GM10847 (cell line): ENCODE results near the gene DCP1B.

ENCODE experiments used
- POLR2A ChIP-seq: IDR thresholded peaks from 2 replicates; pipeline ENCODE4 v1.6.1; 2011; ENCODE audit not compliant: insufficient read length; ENCODE audit errors: extremely low read depth

DCP1B gene

DNA sequence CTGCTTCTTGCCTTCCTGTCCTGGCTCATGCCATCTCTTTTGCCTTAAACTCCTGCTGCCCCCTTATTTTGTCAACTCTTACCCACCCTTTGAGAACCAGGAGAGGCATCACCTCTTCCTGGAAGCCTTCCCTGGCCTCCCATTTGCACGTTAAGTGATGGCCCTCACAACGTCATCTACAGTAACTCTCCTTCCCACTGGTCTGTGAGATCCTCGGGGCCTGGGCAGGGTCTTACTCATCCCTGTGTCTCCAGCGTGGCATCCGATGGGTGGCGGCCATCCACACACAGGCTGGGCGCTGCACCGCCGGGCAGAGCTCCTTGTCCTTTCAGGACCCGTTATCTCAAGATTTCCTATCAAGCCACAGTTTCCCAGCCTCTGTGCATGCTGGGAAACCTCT, 69.0 kb downstream of the DCP1B start:
- no peak for TF ChIP-seq POLR2A

- TF ChIP-seq POLR2A, result no peak
These were observed 69.4 kb downstream of the DCP1B start for GRCh38 chr12:1934831-1935230.

GRCh38 chr12:1934068-1934467, 70.2 kb downstream of the DCP1B start:
- no peak for TF ChIP-seq POLR2A

- TF ChIP-seq POLR2A, result no peak
These were observed 70.8 kb downstream of the DCP1B start for GRCh38 chr12:1933342-1934051.

DNA sequence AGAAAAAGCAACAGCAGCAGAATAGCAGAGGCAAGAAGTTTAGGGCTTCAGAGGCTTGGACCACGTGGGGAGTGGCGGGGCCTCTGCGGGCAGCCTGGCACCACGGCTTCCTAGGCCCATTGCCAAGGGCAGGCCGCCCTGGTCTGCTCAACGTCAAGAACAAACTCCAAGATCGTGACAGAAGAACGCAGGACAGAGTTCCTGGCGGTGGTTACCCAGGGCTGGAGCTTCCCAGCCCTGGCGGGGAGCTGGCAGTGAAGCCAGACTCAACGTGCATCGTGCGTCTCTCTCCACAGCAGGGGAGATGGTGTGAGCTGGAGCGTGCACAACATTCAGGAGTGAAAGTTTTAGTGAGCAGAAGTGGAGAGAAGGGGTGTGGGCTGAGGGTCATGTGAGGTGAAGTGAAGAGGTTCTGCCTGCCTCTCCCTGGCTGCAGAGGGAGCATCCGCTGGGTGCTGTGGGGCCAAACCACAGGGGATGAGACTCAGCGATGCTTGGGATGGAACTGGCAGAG, 71.9 kb downstream of the DCP1B start:
- TF ChIP-seq POLR2A, result no peak

DNA sequence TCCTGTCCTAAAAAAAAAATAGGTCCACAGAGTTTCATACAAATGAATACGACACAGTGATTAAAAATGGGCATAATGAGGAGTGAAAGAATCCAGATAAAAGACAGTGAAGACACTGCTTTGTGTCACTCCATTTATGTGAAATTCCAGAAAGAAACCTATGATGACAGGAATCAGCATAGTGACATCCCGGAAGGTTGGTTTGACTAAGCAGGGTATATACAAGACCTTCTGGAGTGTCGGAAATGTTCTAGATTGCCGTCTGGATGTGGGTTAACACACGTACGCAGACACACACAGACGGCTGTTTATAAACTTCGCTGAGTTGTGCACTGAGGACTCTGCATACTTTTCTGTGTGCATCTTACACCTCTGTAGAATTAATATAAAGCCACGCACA, 72.6 kb downstream of the DCP1B start:
- no peak for TF ChIP-seq POLR2A

DNA sequence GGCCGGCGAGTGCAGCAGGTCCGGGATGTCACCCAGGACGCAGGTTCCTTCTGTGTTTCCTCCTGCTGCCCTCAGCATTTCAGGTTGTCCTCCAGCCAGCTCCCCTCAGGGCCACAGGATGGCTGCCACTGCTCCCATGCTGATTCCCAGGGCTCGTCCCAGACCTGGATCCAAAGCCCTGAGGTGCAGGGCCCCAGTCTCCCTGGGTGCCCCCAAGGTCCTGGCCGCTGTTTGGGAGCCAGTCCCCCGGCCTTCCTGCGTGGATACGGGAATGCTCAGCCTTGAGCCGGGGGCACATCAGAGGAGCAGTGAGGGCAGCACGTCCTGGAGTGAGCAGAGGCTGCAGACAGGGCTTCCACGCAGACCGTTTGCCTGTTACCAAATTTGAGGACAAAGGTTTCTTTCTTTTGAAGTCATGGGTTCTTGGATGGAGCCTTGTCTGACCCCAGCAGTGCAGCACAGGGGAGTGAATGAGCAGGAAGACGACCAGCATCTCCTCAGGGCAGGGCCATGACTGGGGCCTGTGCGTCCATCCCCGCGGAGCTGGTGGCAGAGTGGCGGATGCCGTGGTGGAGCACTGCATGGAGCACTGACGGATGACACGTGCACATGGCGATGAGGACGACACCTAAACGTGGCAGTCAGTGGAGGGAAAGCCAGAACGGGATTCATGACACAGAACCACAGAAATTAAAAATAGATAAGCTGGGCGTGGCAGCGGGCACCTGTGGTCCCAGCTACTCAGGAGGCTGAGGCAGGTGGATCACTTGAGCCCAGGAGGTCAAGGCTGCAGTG, 73.3 kb downstream of the DCP1B start:
- TF ChIP-seq POLR2A, result no peak

DNA sequence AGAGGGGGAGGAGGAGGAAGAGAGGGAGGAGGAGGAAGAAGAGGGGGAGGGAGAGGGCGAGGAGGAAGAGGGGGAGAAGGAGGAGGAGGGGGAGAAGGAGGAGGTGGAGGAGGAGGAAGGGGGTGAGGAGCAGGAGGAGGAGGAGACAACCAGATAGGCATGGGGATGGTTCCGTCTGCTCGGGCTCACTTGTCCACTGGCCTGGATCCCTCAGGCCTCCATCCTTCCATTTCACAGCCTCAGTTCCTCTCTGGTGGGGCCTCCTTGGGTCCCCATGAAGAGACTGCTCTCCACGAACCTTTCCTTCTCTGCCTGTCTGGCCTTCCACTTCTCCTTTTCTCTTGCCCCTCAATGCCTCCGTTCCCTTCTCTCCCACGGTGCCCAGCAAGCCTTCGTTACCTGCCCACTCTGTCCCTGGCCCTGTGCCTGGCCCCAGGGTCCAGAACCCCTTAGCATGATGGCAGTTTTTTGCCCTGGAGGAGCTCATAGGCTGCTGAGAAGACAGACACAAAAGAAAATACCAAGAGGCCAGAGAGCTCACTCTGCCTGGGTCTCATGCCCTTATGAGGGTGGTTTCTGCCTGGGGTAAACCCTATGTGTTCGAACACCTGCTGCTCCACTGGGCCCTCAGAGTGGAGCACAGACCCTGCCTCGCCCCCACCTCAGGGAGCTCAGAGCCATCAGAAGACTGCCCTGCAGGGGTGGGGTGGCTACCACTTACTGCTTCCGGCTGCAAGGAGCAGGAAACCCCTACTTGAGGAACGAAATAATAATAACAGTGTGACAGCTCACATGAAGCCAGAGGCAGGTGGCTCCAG, 74.1 kb downstream of the DCP1B start:
- TF ChIP-seq POLR2A, result no peak

- no peak for TF ChIP-seq POLR2A
These were observed 74.8 kb downstream of the DCP1B start for GRCh38 chr12:1929241-1929984.

DNA sequence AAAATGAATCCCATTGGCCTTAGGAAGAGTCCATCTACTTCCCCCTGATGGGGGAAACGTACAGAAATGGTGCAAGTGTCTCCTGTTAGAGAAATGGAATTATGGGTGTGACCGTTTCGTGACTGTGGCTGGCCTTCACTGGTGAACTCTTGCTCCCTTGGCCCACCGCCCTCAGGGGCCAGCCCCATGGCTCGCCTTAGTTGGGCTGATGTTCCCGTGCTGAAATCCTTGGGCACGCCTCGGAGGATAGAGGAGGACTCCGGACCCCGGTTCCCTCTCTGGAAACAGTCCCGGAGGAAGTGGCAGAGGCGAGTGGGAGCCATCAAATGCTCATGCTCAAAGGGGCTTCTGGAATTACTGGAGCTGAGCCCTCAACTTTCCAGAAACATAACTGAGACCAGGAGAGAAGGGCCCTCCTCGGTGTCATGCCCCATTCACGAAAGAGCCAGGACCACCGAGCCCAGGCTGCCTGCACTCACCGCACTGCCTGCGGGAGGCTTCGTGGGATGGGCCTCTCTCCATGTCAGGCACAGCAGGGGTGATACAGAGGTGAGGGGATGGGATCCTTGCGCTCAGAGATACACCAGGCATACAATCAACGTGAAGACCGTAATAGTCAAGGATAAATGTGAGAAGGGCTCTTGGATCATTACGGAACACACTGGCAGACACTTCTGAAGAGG, 75.7 kb downstream of the DCP1B start:
- no peak for TF ChIP-seq POLR2A

DNA sequence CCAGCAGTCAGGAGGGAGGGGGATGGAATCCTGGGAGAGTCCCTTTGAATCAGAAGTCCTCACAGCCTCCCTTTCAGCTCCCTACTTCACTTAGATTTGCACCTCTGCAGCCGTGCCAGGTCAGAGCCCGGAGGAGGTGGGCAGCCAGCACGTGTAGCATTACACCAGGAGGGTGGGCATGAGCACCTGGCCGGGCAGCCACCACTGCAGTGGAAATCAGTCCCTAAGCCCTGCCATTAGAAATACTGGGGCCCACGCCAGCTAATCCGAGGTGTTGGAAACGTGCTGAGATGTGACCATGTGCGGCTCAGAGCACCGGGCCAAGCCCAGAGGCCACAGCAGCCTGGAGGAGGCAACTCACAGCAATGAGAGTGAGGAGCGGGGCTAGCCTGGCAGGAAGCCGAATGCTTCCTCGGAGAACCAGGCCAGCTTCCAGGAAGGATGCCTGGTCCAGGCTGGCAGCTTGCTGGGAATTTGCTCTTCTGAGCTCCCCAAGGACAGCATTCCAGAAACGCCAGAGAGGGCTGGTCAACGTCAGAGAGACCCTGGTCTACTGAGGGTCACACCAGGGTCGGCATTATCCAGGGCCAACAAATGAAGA, 76.4 kb downstream of the DCP1B start:
- TF ChIP-seq POLR2A, result no peak

- no peak for TF ChIP-seq POLR2A
These were observed 77.1 kb downstream of the DCP1B start for GRCh38 chr12:1927051-1927680.

DNA sequence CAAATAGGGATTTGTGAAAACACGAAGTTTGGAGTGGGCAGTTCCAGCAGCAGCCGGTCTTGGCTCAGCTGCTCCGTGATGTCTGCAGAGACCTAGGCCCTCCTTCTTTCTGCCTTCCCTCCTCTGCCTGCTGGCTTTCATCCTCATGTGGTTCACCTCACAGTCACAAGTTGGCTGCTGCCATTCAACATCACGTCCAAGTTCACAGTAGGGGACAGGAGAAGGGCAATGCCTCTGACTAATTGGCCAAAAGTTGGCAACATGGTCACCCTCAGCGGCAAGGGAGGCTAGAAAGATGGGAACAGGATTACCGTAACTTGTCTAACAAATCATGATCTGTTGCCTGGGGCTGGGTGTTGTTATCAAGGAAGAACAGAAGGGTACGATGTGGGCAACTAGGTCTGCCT, 78.0 kb downstream of the DCP1B start:
- no peak for TF ChIP-seq POLR2A

- no peak for TF ChIP-seq POLR2A
These were observed 78.6 kb downstream of the DCP1B start for GRCh38 chr12:1925684-1926006.
